Natural killer cell (primary cell): ENCODE data around the gene PLIN5. TPM values are rescaled to one million over a fixed set of nuclear protein-coding genes. Genes with fewer than 3 reads are reported as not detected.

ENCODE experiments used
- ATAC-seq, 3 donors: fragments of 150-1000 bp in 2 of 3; fragments of 200-7000 bp in 1 of 3; cut with Tn5 transposase; 1 replicate in 1 of 3; 2 replicates in 2 of 3; pipeline ENCODE4 v1.10.0; 2021; ENCODE audit warnings: mild to moderate bottlenecking in 2 of 3, moderate library complexity in 2 of 3
- DNase-seq, 2 donors: peaks; one replicate each; pipeline versions ENCODE4 v3.0.0 to v3.0.0-alpha.2; 2013 to 2021; ENCODE audit warnings: mixed read lengths in 1 of 2
- H3K27ac ChIP-seq: one replicate; pipeline ENCODE4 v1.5.1; 2013; ENCODE audit warnings: mild to moderate bottlenecking, low read length
- H3K27me3 ChIP-seq: one replicate; pipeline ENCODE4 v1.6.1; 2013; ENCODE audit warnings: low read length; ENCODE audit not compliant: control insufficient read depth, insufficient read depth
- H3K36me3 ChIP-seq: one replicate; pipeline ENCODE4 v1.6.1; 2013; ENCODE audit warnings: low read length; ENCODE audit not compliant: control insufficient read depth, insufficient read depth
- H3K4me1 ChIP-seq: one replicate; pipeline ENCODE4 v1.6.1; 2013; ENCODE audit warnings: low read length; ENCODE audit not compliant: control insufficient read depth, insufficient read depth
- H3K4me3 ChIP-seq: one replicate; pipeline ENCODE4 v1.5.1; 2013; ENCODE audit warnings: low read length
- H3K9me3 ChIP-seq: one replicate; pipeline ENCODE4 v1.6.1; 2013; ENCODE audit warnings: low read length; ENCODE audit not compliant: control insufficient read depth, insufficient read depth
- H3K27ac Mint-ChIP-seq, 2 donors: one replicate each; pipeline ENCODE4 v1.8.0; 2022; ENCODE audit warnings: mild to moderate bottlenecking in 2 of 2, mixed read lengths in 2 of 2, moderate library complexity in 1 of 2
- H3K27me3 Mint-ChIP-seq, 2 donors: one replicate each; pipeline ENCODE4 v1.8.0; 2022; ENCODE audit warnings: low read depth in 2 of 2, mixed read lengths in 2 of 2
- H3K36me3 Mint-ChIP-seq: one replicate; pipeline ENCODE4 v1.8.0; 2022; ENCODE audit warnings: mixed read lengths
- H3K4me1 Mint-ChIP-seq, 2 donors: one replicate each; pipeline ENCODE4 v1.8.0; 2022; ENCODE audit warnings: mixed read lengths in 2 of 2
- H3K4me3 Mint-ChIP-seq: one replicate; pipeline ENCODE4 v1.8.0; 2022; ENCODE audit warnings: mild to moderate bottlenecking, moderate library complexity, mixed read lengths
- H3K9me3 Mint-ChIP-seq, 2 donors: one replicate each; pipeline ENCODE4 v1.8.0; 2022; ENCODE audit warnings: mixed read lengths in 2 of 2
- WGBS: methylation state at CpG from one replicate; pipeline ENCODE4 v1.1.7; 2013; ENCODE audit warnings: missing lambda C conversion rate; ENCODE audit not compliant: insufficient coverage; 5-methylcytosine and 5-hydroxymethylcytosine counted together
- intact Hi-C: fragments of 100-400 bp; cut with micrococcal nuclease; formaldehyde crosslinking; loops from one replicate; pipeline ENCODE4 v1.14.2; 2022
- total RNA-seq, 4 donors: library from RNA; stranded (reverse); fragments of 120-200 nt in 1 of 4; gene quantifications; one replicate each; pipeline versions ENCODE4 v1.2.3 to v1.2.4, GENCODE V29; 2013 to 2022
- TF ChIP-seq, protein P1 (sequence below): fragments of 200-600 bp; IDR thresholded peaks from one replicate; pipeline ENCODE4 v1.8.0; 2022; ENCODE audit warnings: antibody characterized with exemption

PLIN5 gene
- total RNA-seq, 3 donors from 2014 or later (not counting 1 experiment from before 2014, with no cell fraction given), result 0.65 TPM; not detected in 2

DNA sequence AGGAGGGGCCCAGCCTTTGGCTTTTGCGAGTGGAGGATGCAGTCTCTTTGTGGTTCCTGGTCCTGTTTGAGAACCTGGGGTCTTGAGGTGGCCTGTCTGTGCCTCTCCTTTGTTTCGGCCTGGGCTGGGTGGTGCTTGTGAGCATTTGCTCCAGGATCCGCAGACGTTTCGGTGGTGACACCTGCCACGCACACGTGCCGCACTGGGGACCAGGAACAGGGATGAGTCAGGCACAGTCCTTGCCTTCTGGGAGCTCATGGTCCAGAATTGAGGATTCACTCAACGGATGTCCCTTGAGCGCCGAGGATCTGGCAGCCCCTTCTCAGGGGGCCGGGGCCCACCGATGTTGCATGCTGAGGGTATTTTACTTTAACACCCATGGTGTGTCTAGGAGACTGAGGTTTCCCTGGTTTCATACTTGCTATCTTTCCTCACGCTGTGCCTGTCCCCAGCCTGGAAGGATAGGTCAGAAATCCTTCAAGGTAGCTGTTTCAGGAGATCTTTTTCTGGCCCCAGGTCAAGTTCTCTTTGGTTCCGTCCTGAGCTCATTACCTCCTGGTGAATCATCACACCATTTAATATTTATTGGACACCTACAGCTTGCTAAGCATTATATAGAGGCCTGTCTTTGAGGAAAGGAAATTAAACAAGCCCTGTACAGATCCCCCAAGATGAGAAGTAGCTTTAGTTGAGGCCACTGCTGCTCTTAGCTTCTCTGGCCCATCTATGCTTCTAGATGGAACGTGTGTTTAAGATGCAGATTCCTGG lies 57.8 kb downstream of the PLIN5 start:
- H3K4me3 ChIP-seq, result no peak overlapping the region
- DNase-seq (no peak), ATAC-seq (no peak)
- Mint-ChIP-seq H3K27ac (no peak overlapping the region), H3K36me3 (no peaks in the 10 kb centered on the region), H3K4me1 (peaks cover 14 to 20% of the 10 kb centered on the region in 2 donors), H3K9me3 (no peaks in the 10 kb centered on the region), H3K4me3 (no peak overlapping the region), H3K27me3 (no peaks in the 10 kb centered on the region)
- WGBS, result 91% methylated on average over 16 of the region's 16 CpGs
- no peaks in the 10 kb centered on the region for H3K9me3 ChIP-seq
- no peaks in the 10 kb centered on the region for H3K27me3 ChIP-seq
- peaks cover 24% of the 10 kb centered on the region for H3K4me1 ChIP-seq
- TF ChIP-seq, protein P1, sequence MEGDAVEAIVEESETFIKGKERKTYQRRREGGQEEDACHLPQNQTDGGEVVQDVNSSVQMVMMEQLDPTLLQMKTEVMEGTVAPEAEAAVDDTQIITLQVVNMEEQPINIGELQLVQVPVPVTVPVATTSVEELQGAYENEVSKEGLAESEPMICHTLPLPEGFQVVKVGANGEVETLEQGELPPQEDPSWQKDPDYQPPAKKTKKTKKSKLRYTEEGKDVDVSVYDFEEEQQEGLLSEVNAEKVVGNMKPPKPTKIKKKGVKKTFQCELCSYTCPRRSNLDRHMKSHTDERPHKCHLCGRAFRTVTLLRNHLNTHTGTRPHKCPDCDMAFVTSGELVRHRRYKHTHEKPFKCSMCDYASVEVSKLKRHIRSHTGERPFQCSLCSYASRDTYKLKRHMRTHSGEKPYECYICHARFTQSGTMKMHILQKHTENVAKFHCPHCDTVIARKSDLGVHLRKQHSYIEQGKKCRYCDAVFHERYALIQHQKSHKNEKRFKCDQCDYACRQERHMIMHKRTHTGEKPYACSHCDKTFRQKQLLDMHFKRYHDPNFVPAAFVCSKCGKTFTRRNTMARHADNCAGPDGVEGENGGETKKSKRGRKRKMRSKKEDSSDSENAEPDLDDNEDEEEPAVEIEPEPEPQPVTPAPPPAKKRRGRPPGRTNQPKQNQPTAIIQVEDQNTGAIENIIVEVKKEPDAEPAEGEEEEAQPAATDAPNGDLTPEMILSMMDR, result no peak
- no peak overlapping the region for H3K27ac ChIP-seq
- intact Hi-C loops, result no loop called here
- peaks cover 11% of the 10 kb centered on the region for H3K36me3 ChIP-seq

DNA sequence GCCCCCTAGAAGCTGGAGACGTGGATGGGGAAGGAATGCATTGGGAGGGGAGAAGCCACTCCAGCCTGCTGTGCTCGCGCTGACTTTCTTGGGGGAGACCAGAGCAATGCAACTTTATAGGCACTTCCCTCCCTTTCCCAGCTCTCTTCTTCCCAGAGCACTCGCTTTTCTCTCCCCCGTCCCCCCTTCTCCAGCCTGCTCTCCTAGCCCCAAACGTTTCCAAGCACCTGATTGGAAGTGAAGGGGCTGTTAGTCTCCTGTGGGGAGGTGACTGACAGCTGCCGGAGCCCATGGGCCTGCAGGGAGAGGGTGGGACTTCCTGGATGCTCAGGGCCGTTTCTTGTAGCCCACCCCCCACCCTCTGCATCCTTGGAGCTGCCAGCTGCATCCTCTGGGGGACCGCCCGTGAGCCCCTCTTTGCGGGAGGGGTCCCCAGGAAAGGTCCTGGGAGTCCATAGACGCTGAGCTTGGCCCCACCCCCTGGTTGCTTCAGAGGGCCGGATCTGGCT lies 60.5 kb downstream of the PLIN5 start:
- no peaks in the 10 kb centered on the region for H3K9me3 Mint-ChIP-seq
- TF ChIP-seq, protein P1, result no peak

DNA sequence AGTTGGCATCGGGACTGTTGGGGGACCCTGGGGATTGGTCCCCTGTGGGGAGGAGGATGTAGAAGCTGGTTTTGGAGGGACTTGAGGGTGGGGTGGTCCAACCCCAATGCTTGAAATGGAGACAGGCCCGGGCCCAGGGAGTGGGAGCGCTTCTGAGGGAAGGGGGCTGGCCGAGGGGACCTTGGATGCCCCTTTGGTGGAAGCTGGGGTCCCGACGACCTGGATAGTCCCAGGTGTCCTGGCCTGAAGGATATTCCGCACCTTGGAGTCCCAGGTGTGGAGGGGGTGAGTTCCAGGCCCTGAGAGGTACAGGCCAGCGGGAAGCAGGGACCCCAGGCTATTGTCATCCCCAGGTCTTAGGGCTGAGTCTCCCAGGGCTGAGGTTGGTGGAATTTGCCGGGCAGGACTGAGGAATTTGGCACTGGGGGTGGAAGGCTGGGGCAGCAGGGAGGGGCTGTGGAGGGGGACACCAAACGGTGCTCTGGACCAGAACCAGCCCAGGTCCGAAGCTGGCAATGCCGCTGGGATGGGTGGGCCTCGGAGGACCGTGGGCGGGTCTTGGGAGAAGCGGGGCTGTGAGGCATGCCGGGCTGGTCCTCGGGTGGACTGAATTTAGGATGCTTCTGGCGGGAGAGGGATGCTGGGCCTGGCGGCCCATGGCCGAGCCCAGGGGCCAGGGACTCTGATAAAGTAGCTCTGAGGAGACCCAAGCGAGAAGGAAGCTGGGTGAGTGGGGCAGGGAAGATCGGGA lies 61.1 kb downstream of the PLIN5 start:
- Histone ChIP-seq H3K36me3 (peaks cover 11% of the 10 kb centered on the region), H3K4me3 (no peak overlapping the region), H3K4me1 (peaks cover 35% of the 10 kb centered on the region), H3K9me3 (no peaks in the 10 kb centered on the region), H3K27ac (no peak overlapping the region), H3K27me3 (no peaks in the 10 kb centered on the region)
- Mint-ChIP-seq H3K9me3 (no peaks in the 10 kb centered on the region), H3K4me1 (peaks cover 20 to 25% of the 10 kb centered on the region in 2 donors), H3K27ac (peak overlapping the region in 1 of 2 donors; percentile 65), H3K27me3 (no peaks in the 10 kb centered on the region), H3K36me3 (no peaks in the 10 kb centered on the region), H3K4me3 (peak overlapping the region; percentile 80)
- 44% methylated on average over 23 of the region's 23 CpGs for WGBS
- TF ChIP-seq, protein P1, result no peak
- ATAC-seq, result no peak
- DNase-seq, result no peak
- intact Hi-C loops, result no loop called here

More for the DNA sequence above, 60.5 kb downstream of the PLIN5 start:
- Histone ChIP-seq H3K4me1 (peaks cover 35% of the 10 kb centered on the region), H3K36me3 (peaks cover 11% of the 10 kb centered on the region), H3K27me3 (no peaks in the 10 kb centered on the region), H3K27ac (no peak overlapping the region), H3K4me3 (no peak overlapping the region), H3K9me3 (no peaks in the 10 kb centered on the region)
- Mint-ChIP-seq H3K4me1 (peaks cover 20 to 25% of the 10 kb centered on the region in 2 donors), H3K27me3 (no peaks in the 10 kb centered on the region), H3K27ac (peak overlapping the region in 1 of 2 donors; percentile 30), H3K36me3 (no peaks in the 10 kb centered on the region), H3K4me3 (peak overlapping the region; percentile 80)
- 38% methylated on average over 8 of the region's 13 CpGs for WGBS
- intact Hi-C loops, result no loop called here
- DNase-seq, result peak in 1 of 2 donors; percentile 46
- ATAC-seq, result no peak
